Measurements from ENCODE around the gene JAK2.
"Not testable (repeated sequence)": the region's sequence is repeated elsewhere in the genome, so short reads cannot be mapped to it uniquely, and the experiment has no call there.

Gene JAK2

GRCh38 chr9:5041390-5042115 lies 56.5 kb downstream of the JAK2 start:
- no peak for DNase-seq (ENCODE audit: low spot score)

DNA sequence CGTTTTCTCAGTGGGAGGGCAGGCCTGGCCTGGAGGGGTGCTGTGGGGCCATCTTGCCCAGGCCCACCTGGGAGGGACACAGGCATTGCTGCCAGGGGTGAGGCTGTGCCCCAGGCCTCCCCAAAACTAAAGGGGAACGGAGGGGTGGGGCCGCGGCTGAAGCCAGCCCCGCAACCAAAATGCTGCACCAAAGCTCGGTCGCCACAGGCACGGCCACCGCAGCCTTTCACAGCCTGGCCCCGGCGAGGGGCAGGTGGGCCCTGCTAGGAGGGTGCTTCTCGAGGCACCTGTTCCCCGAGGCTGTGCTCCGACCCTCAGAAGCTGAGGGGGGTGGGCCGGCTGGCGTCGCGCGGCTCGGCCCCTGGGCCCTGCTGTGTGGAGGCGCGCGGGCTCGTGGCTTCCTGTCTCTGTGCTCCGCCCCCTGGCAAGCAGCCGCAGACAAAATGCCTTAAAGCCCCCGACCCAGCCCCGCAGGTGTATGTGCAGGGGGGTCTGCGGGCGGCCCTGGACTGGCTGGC lies 57.6 kb downstream of the JAK2 start:
- DNase-seq (ENCODE audit: low spot score), result no peak

GRCh38 chr9:5043381-5043780 lies 58.3 kb downstream of the JAK2 start:
- DNase-seq (ENCODE audit: low spot score), result no peak

- DNase-seq (ENCODE audit: low spot score), result no peak
These were observed 59.1 kb downstream of the JAK2 start for GRCh38 chr9:5044160-5044559.

DNA sequence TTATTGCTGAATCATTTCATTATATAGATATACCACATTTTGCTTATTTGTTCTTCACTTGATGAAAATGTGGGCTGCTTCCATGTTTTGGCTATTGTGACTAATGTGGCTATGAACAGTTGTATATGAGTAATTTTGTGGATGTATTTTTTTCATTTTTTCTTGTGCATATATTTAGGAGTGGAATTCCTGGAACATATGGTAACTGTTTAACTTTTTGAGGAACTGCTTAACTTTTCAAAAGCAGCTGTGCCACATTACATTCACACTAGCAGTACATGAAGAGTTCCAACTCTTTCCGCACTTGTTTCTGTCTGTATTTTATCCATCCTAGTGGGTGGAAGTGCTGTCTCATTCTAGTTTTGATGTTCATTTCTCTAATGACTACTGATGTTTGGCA lies 67.8 kb downstream of the JAK2 start:
- DNase-seq (ENCODE audit: low spot score), result no peak

- no peak for DNase-seq (ENCODE audit: low spot score)
These were observed 77.6 kb downstream of the JAK2 start for GRCh38 chr9:5062631-5063030.

GRCh38 chr9:5072871-5073270 lies 87.8 kb downstream of the JAK2 start:
- no peak for DNase-seq (ENCODE audit: low spot score)

GRCh38 chr9:5073701-5074100 lies 88.6 kb downstream of the JAK2 start:
- DNase-seq (ENCODE audit: low spot score), result no peak

GRCh38 chr9:5085993-5086392 lies 100.9 kb downstream of the JAK2 start:
- no peak for DNase-seq (ENCODE audit: low spot score)

DNA sequence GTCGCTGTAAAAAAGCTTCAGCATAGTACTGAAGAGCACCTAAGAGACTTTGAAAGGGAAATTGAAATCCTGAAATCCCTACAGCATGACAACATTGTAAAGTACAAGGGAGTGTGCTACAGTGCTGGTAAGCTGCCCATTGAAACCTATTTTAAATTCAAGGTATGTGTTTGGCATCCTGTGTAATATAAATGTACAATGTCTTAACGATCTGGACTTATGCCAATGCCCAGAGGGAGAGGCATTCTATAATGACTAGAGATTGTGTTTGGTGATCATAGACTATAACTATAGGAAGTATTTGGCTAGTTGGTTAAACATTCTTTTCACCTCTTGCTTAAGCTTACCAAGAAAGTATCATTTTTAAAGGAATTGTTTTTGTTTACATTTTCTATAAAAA lies 104.7 kb downstream of the JAK2 start:
- no peak for DNase-seq (ENCODE audit: low spot score)

DNA sequence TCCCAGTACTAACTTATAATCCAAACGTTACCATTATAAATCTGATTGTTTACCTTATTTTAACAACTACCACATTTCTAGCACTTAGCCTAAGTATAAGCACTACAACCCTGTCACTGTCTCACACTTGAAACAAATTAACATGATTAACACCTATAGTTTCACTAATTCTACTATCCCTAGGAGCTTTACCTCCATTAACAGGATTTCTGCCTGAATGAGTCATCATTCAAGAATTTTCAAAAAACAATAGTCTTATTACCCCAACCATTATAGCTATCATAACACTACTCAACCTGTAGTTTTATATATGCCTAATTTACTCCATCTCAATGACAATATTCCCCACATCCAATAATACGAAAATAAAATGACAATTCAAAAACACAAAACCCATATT lies 110.7 kb downstream of the JAK2 start:
- no peak for DNase-seq (ENCODE audit: low spot score)

- no peak for DNase-seq (ENCODE audit: low spot score)
These were observed 114.4 kb downstream of the JAK2 start for GRCh38 chr9:5099466-5099865.

DNA sequence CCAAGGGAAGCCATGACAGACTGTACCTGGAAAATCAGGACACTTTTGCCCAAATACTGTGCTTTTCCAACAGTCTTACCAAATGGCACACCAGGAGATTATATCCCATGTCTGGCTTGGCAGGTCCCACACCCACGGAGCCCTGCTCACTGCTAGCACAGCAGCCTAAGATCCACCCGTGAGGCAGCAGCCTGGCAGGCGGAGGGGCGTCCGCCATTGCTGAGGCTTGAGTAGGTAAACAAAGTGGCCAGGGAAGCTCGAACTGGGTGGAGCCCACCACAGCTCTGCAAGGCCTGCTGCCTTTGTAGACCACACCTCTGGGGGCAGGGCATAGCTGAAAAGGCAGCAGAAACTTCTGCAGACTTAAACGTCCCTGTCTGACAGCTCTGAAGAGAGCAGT lies 116.1 kb downstream of the JAK2 start:
- not testable (repeated sequence) for DNase-seq (ENCODE audit: low spot score)

- not testable (repeated sequence) for DNase-seq (ENCODE audit: low spot score)
These were observed 121.4 kb downstream of the JAK2 start for GRCh38 chr9:5106517-5106916.

GRCh38 chr9:5110867-5111681 lies 126.0 kb downstream of the JAK2 start:
- no peak for DNase-seq (ENCODE audit: low spot score)

DNA sequence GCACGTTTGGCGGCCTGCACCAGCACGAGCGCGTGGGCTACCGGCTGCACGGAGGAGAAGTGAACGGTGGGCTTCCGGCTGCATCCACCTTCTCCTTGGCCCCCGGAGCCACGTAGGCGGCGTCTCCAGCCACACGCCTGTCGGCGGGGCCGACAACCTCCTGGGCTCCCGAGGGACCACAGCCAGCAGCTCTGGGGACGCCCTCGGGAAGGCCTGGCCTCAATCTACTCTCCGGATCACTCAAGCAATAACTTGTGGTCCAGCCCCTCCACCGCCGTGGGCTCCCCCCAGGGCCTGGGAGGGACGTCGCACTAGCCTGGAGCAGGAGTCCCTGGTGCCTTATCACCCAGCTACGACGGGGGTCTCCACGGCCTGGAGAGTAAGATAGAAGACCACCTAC lies 126.6 kb downstream of the JAK2 start:
- no peak for DNase-seq (ENCODE audit: low spot score)

DNA sequence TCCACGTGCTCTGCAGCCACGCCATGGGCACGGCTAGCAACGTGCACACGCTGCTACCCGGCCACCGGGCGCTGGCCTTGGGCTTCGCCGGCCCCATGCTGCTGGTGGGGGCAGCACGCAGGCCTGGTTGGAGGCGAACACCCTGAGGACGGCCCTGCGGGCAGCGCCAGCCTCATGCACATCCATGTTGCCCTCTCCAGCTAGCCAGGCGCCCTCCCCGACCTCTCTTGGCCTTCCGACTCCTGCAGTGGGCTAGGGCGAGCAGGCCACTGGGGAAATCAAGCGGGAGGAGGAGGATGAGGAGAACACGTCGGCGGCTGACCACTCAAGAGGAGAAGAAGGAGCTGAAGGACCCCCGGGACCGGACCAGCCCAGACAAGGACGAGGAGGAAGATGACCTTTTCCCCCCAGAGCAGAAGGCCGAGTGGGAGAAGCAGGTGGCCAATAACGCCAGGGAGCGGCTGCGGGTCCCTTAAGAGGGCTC lies 127.1 kb downstream of the JAK2 start:
- DNase-seq (ENCODE audit: low spot score), result no peak

DNA sequence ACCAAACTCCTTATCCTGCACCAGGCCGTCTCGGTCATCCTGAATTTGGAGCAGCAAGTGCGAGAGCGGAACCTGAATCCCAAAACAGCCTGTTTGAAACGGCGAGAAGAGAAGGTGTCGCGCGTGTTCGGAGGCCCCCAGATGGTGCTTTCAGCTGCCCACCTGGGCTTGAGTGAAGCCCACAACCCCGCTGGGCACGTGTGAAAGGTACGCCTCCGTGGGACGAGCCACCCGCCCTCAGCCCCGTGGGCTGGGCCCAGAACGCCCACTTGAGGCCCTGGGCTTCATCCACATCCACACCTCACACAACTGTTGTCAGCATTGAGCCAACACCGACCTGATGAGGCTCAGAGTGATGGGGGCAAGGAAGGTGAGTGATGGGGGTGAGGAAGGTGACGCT lies 127.6 kb downstream of the JAK2 start:
- DNase-seq (ENCODE audit: low spot score), result no peak

GRCh38 chr9:5113523-5113922 lies 128.5 kb downstream of the JAK2 start:
- no peak for DNase-seq (ENCODE audit: low spot score)

- DNase-seq (ENCODE audit: low spot score), result no peak
These were observed 129.1 kb downstream of the JAK2 start for GRCh38 chr9:5113994-5114748.

- no peak for DNase-seq (ENCODE audit: low spot score)
These were observed 137.0 kb downstream of the JAK2 start for GRCh38 chr9:5122116-5122515.

GRCh38 chr9:5122516-5122915 lies 137.4 kb downstream of the JAK2 start:
- no peak for DNase-seq (ENCODE audit: low spot score)
